H1 (cell line): ENCODE measurements around the gene NAPA. TPM values are rescaled to one million over a fixed set of nuclear protein-coding genes. Genes with fewer than 3 reads are reported as not detected.

ENCODE experiments used
- CTCF ChIA-PET: fragments of 300-600 bp; sonication (Branson Sonifier 250); formaldehyde crosslinking; loops from one replicate; lab custom pipeline; 2021; ENCODE audit not compliant: partially characterized antibody; lab: Charles Lee
- POLR2A ChIA-PET: fragments of 300-600 bp; sonication (Branson Sonifier 250); formaldehyde crosslinking; loops from one replicate; lab custom pipeline; 2021; ENCODE audit warnings: inconsistent platforms; ENCODE audit not compliant: partially characterized antibody; lab: Charles Lee
- DNase-seq, 2 experiments: peaks; one replicate each; pipeline versions ENCODE4 v3.0.0 to v3.0.0-alpha.2; 2010 to 2022; ENCODE audit warnings: low spot score in 2 of 2, low read depth in 1 of 2, mixed read lengths in 1 of 2
- FAIRE-seq: peaks from 2 replicates; lab custom pipeline; 2011; peaks lifted over from hg19 to GRCh38; lab: Jason Lieb, UNC
- H2AFZ ChIP-seq: 2 replicates; pipeline ENCODE4 v1.8.1; 2012; ENCODE audit warnings: low read length, inconsistent platforms
- H2AK5ac ChIP-seq: 2 replicates; pipeline ENCODE4 v1.6.1; 2013; ENCODE audit warnings: low read depth, low read length
- H2BK120ac ChIP-seq: replicated peaks from 2 replicates; pipeline ENCODE3; 2013; ENCODE audit warnings: low read depth, low read length, inconsistent platforms
- H2BK12ac ChIP-seq: 2 replicates; pipeline ENCODE4 v1.6.1; 2013; ENCODE audit warnings: low read depth, low read length
- H2BK15ac ChIP-seq: 2 replicates; pipeline ENCODE4 v1.6.1; 2013; ENCODE audit warnings: low read length
- H2BK20ac ChIP-seq: 2 replicates; pipeline ENCODE4 v1.6.1; 2013; ENCODE audit warnings: low read length
- H2BK5ac ChIP-seq: 2 replicates; pipeline ENCODE4 v1.6.1; 2013; ENCODE audit warnings: low read depth, low read length
- H3K14ac ChIP-seq: 2 replicates; pipeline ENCODE4 v1.6.1; 2013; ENCODE audit warnings: inconsistent platforms; ENCODE audit not compliant: insufficient read length
- H3K18ac ChIP-seq: 2 replicates; pipeline ENCODE4 v1.6.1; 2013; ENCODE audit warnings: low read length; ENCODE audit errors: extremely low read depth
- H3K23ac ChIP-seq: 2 replicates; pipeline ENCODE4 v1.6.1; 2013; ENCODE audit warnings: inconsistent platforms; ENCODE audit not compliant: insufficient read length
- H3K23me2 ChIP-seq: 2 replicates; pipeline ENCODE4 v1.6.1; 2013; ENCODE audit warnings: low read depth, low read length
- H3K27ac ChIP-seq: 2 replicates; pipeline ENCODE4 v1.6.1; 2011; ENCODE audit warnings: low read depth, low read length, inconsistent platforms
- H3K27me3 ChIP-seq, 4 experiments: replicated peaks in 1 of 4; 1 replicate in 1 of 4; 2 replicates in 3 of 4; pipeline versions ENCODE4 v1.6.1 to v1.8.1; 2011 to 2013; ENCODE audit warnings: low read length in 3 of 4, mild to moderate bottlenecking in 3 of 4, inconsistent platforms in 2 of 4, mixed read lengths in 2 of 4, moderate library complexity in 1 of 4; ENCODE audit not compliant: control insufficient read depth in 3 of 4, insufficient read depth in 3 of 4; ENCODE audit errors: extremely low read depth in 1 of 4
- H3K36me3 ChIP-seq, 4 experiments: 2 replicates each; pipeline versions ENCODE4 v1.6.1 to v1.8.1; 2011 to 2013; ENCODE audit warnings: mild to moderate bottlenecking in 4 of 4, low read length in 3 of 4, moderate library complexity in 2 of 4, control low read depth in 1 of 4, inconsistent platforms in 1 of 4; ENCODE audit not compliant: insufficient read depth in 4 of 4, control insufficient read depth in 2 of 4
- H3K4ac ChIP-seq: replicated peaks from 2 replicates; pipeline ENCODE3; 2013; ENCODE audit warnings: low read length, low read depth, mixed read lengths, inconsistent platforms; ENCODE audit not compliant: insufficient read length
- H3K4me1 ChIP-seq, 4 experiments: replicated peaks in 1 of 4; 1 replicate in 1 of 4; 2 replicates in 3 of 4; pipeline versions ENCODE4 v1.6.1 to v1.8.1; 2011 to 2013; ENCODE audit warnings: low read length in 3 of 4, inconsistent platforms in 2 of 4, mixed read lengths in 1 of 4; ENCODE audit not compliant: insufficient read depth in 4 of 4, control insufficient read depth in 3 of 4
- H3K4me2 ChIP-seq, 2 experiments: 2 replicates each; pipeline versions ENCODE4 v1.6.1 to v1.8.1; 2011 to 2013; ENCODE audit warnings: low read depth in 2 of 2, low read length in 2 of 2, control low read depth in 1 of 2, inconsistent platforms in 1 of 2, mild to moderate bottlenecking in 1 of 2; ENCODE audit not compliant: insufficient read depth in 1 of 2
- H3K4me3 ChIP-seq, 4 experiments: fragments of 200-600, 300-600 bp in 1 of 4; sonication (generic), shearing (Covaris generic), sonication (Bioruptor Twin) in 1 of 4; 2 replicates each; pipeline versions ENCODE4 v1.5.1 to v1.8.1; 2011 to 2016; ENCODE audit warnings: low read length in 4 of 4, low read depth in 3 of 4, control low read depth in 2 of 4, inconsistent platforms in 2 of 4, mild to moderate bottlenecking in 2 of 4, mixed read lengths in 1 of 4, moderate library complexity in 1 of 4; ENCODE audit not compliant: insufficient read depth in 2 of 4; ENCODE audit errors: extremely low read depth in 1 of 4
- H3K56ac ChIP-seq: replicated peaks from 2 replicates; pipeline ENCODE3; 2013; ENCODE audit warnings: low read depth, mild to moderate bottlenecking, mixed read lengths, low read length, inconsistent platforms; ENCODE audit not compliant: insufficient read length
- H3K79me1 ChIP-seq: 2 replicates; pipeline ENCODE4 v1.6.1; 2013; ENCODE audit warnings: low read depth, low read length, control low read depth
- H3K79me2 ChIP-seq, 2 experiments: 2 replicates each; pipeline versions ENCODE4 v1.6.1 to v1.8.1; 2012 to 2013; ENCODE audit warnings: low read length in 2 of 2, mild to moderate bottlenecking in 2 of 2, inconsistent platforms in 1 of 2; ENCODE audit not compliant: insufficient read depth in 2 of 2, control insufficient read depth in 1 of 2
- H3K9ac ChIP-seq, 4 experiments: replicated peaks in 1 of 4; 1 replicate in 1 of 4; 2 replicates in 3 of 4; pipeline versions ENCODE4 v1.6.1 to v1.8.1; 2011 to 2013; ENCODE audit warnings: low read depth in 3 of 4, low read length in 3 of 4, control low read depth in 2 of 4, mild to moderate bottlenecking in 2 of 4, moderate library complexity in 2 of 4, inconsistent platforms in 1 of 4; ENCODE audit errors: extremely low read depth in 1 of 4
- H3K9me3 ChIP-seq, 2 experiments: 2 replicates each; pipeline versions ENCODE4 v1.6.1 to v1.8.1; 2012 to 2013; ENCODE audit warnings: mild to moderate bottlenecking in 2 of 2, moderate library complexity in 2 of 2, control low read depth in 1 of 2, inconsistent platforms in 1 of 2, low read depth in 1 of 2, low read length in 1 of 2, mixed read lengths in 1 of 2; ENCODE audit not compliant: insufficient read depth in 2 of 2
- H4K20me1 ChIP-seq, 2 experiments: replicated peaks in 1 of 2; 2 replicates each; pipeline versions ENCODE3 to v1.8.1; 2011 to 2013; ENCODE audit warnings: inconsistent platforms in 2 of 2, low read length in 2 of 2, mild to moderate bottlenecking in 1 of 2; ENCODE audit not compliant: insufficient read depth in 2 of 2, control insufficient read depth in 1 of 2
- H4K5ac ChIP-seq: 2 replicates; pipeline ENCODE4 v1.6.1; 2013; ENCODE audit warnings: low read length, low read depth, mixed read lengths, inconsistent platforms; ENCODE audit not compliant: insufficient read length
- H4K8ac ChIP-seq: 2 replicates; pipeline ENCODE4 v1.8.0; 2013; ENCODE audit warnings: mild to moderate bottlenecking, moderate library complexity, low read length, inconsistent platforms; ENCODE audit not compliant: insufficient read depth; ENCODE audit errors: extremely low read depth
- H4K91ac ChIP-seq: replicated peaks from 2 replicates; pipeline ENCODE3; 2013; ENCODE audit warnings: low read length, mixed read lengths, inconsistent platforms; ENCODE audit not compliant: insufficient read length
- BACH1 ChIP-seq: IDR thresholded peaks from 2 replicates; pipeline ENCODE4 v1.6.1; 2012; ENCODE audit warnings: low read length, improper control_type of control experiment
- BRCA1 ChIP-seq: IDR thresholded peaks from 2 replicates; pipeline ENCODE4 v1.6.1; 2012; ENCODE audit warnings: low read depth, low read length, improper control_type of control experiment
- CHD1 ChIP-seq: IDR thresholded peaks from 2 replicates; pipeline ENCODE4 v1.6.1; 2012; ENCODE audit warnings: low read depth, low read length, improper control_type of control experiment
- CREB1 ChIP-seq: IDR thresholded peaks from 2 replicates; pipeline ENCODE4 v1.6.1; 2012; ENCODE audit warnings: inconsistent platforms
- CTBP2 ChIP-seq: IDR thresholded peaks from 2 replicates; pipeline ENCODE4 v1.7.0; 2011; ENCODE audit warnings: borderline replicate concordance, mild to moderate bottlenecking, moderate library complexity, mixed read lengths, low read length; ENCODE audit not compliant: insufficient read depth, insufficient read length
- GTF2F1 ChIP-seq: IDR thresholded peaks from 2 replicates; pipeline ENCODE4 v1.6.1; 2012; ENCODE audit warnings: low read depth, low read length, improper control_type of control experiment, borderline replicate concordance
- NRF1 ChIP-seq: IDR thresholded peaks from 2 replicates; pipeline ENCODE4 v1.6.1; 2011; ENCODE audit warnings: mild to moderate bottlenecking, low read depth, low read length, improper control_type of control experiment
- PHF8 ChIP-seq: fragments of 200-600 bp; sonication (generic); conservative IDR thresholded peaks from 2 replicates; pipeline ENCODE4 v1.7.1; 2012; ENCODE audit warnings: low read depth, mild to moderate bottlenecking, inconsistent platforms, low read length, moderate library complexity
- SAP30 ChIP-seq: fragments of 300-600 bp; sonication (generic); IDR thresholded peaks from 2 replicates; pipeline ENCODE4 v1.7.1; 2012; ENCODE audit warnings: low read length, moderate library complexity, mild to moderate bottlenecking, inconsistent platforms; ENCODE audit not compliant: insufficient read depth, insufficient replicate concordance
- TAF1 ChIP-seq: IDR thresholded peaks from 2 replicates; pipeline ENCODE4 v1.6.1; 2011; ENCODE audit warnings: mild to moderate bottlenecking, low read depth, low read length
- WGBS, 2 experiments: shearing (Covaris generic) in 1 of 2; methylation state at CpG; one replicate each; pipeline versions ENCODE4 v1.1.6 to v1.1.7; 2013 to 2015; ENCODE audit warnings: low lambda C conversion rate in 2 of 2, mixed read lengths in 2 of 2, inconsistent platforms in 1 of 2, low coverage in 1 of 2, missing lambda C conversion rate in 1 of 2; ENCODE audit not compliant: insufficient replicate concordance in 2 of 2, insufficient coverage in 1 of 2, insufficient read length in 1 of 2; ENCODE audit errors: extremely low coverage in 1 of 2, missing lambda C conversion rate in 1 of 2; 5-methylcytosine and 5-hydroxymethylcytosine counted together
- polyA plus RNA-seq, 7 experiments: library from polyadenylated mRNA; depleted of rRNA in 3 of 7; stranded (reverse) in 5 of 7; unstranded in 2 of 7; fragments of >200 nt in 5 of 7; fragments of 200-250 nt in 2 of 7; gene quantifications; 1 replicate in 5 of 7; 2 replicates in 1 of 7; 4 replicates in 1 of 7; pipeline versions ENCODE4 v1.2.1 to v1.2.3, GENCODE V29; 2011 to 2013; ENCODE audit warnings: missing spikeins in 2 of 7, mixed read lengths in 2 of 7
- total RNA-seq: library from RNA; stranded (reverse); fragmentation: NEBNext Ultra II Directional; extraction: Animal tissue kit (Norgen Biotek cat#: 25700); gene quantifications from 2 replicates; pipeline ENCODE4 v1.2.1, GENCODE V29; 2021

NAPA gene
- total and polyA plus RNA-seq, 2 of the 8 experiments (the other 6 are each of a cell fraction or from before 2014, with no cell fraction given), result 58.5 to 78.2 TPM

DNA sequence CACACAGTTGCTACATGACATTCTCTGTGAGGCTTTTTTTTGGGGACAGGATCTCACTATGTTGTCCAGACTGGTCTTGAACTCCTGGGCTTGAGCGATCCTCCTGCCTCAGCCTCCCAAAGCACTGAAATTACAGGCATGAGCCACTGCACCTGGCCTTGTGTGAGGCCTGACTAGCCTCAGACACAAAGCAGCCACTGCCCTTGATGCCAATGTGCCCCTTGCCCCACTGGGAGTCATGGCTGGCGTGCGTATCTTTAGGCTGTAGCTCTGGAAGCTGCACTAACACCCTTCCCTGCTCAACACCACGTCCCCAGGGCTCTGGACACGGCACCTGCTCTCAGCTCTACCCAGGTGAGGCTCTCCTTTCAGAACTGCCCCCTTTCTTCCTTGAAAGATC is 16.3 kb downstream of the NAPA start:
- no peak overlapping the region for H3K23ac ChIP-seq
- H3K9ac ChIP-seq, result no peak overlapping the region
- H2AFZ ChIP-seq, result no peak overlapping the region
- H3K79me1 ChIP-seq, result no peaks in the 10 kb centered on the region; the same call in 1 of the 2 replicates
- FAIRE-seq (no peak), DNase-seq (no peak)
- no peaks in the 10 kb centered on the region for H3K36me3 ChIP-seq
- no peak overlapping the region for H3K56ac ChIP-seq
- TF ChIP-seq GTF2F1 (no peak), CREB1 (no peak), CTBP2 (no peak), TAF1 (no peak), CHD1 (no peak), PHF8 (no peak), BACH1 (no peak), NRF1 (no peak), SAP30 (no peak), BRCA1 (no peak)
- no peak overlapping the region for H3K4ac ChIP-seq
- no peak overlapping the region for H3K4me3 ChIP-seq
- H3K9me3 ChIP-seq, result no peaks in the 10 kb centered on the region
- peaks cover 0 to 6% (median 3%) of the 10 kb centered on the region in 4 experiments; a peak in 4 of 7 replicates for H3K4me1 ChIP-seq
- CTCF ChIA-PET, result interaction anchor here (0.5 to 3.8 kb wide), 9 partner anchors 11 to 1996 kb away, joined by 3 to 10 read pairs (median 3); no protein-coding TSS in a partner anchor
- H3K27ac ChIP-seq, result no peak overlapping the region
- 96% methylated on average over 5 of the region's 5 CpGs; no CpG with 5 or more reads in 1 of the 2 experiments for WGBS, 2 experiments
- no peak overlapping the region for H4K5ac ChIP-seq
- no peaks in the 10 kb centered on the region for H3K23me2 ChIP-seq
- no peak overlapping the region for H3K14ac ChIP-seq
- peaks cover 2 to 3% of the 10 kb centered on the region in 2 experiments for H4K20me1 ChIP-seq
- H2AK5ac ChIP-seq, result no peak overlapping the region
- H2BK20ac ChIP-seq, result no peak overlapping the region
- H3K4me2 ChIP-seq, result no peak overlapping the region
- H3K79me2 ChIP-seq, result no peaks in the 10 kb centered on the region; a peak in 1 of 4 replicates
- H2BK120ac ChIP-seq, result no peak overlapping the region
- no peak overlapping the region for H4K91ac ChIP-seq
- no peak overlapping the region for H2BK12ac ChIP-seq
- no peak overlapping the region for H2BK5ac ChIP-seq
- H2BK15ac ChIP-seq, result no peak overlapping the region
- H3K27me3 ChIP-seq, result no peaks in the 10 kb centered on the region
- no peak overlapping the region for H3K18ac ChIP-seq
- POLR2A ChIA-PET, result interaction anchor here (7.6 kb wide), 1 partner anchor 13 kb away, joined by 55 read pairs; the partner anchor contains the start of gene KPTN
- H4K8ac ChIP-seq, result peak overlapping the region; percentile 38; the same call in 1 of the 2 replicates
